Fibroblast of pulmonary artery (primary cell): ENCODE results near the gene PSMA1.
A peak's percentile ranks its signal among the peaks of the same experiment; 100 is the strongest.

ENCODE experiments used
- DNase-seq: peaks from one replicate; pipeline ENCODE4 v3.0.0-alpha.2; 2010; ENCODE audit warnings: low read depth
- H3K4me3 ChIP-seq: replicated peaks from 2 replicates; pipeline ENCODE4 v1.5.1; 2011; ENCODE audit warnings: low read depth, mild to moderate bottlenecking, control low read depth, low read length, moderate library complexity
- CTCF ChIP-seq: IDR thresholded peaks from 2 replicates; pipeline ENCODE4 v1.5.1; 2011; ENCODE audit warnings: mild to moderate bottlenecking, control low read depth, low read length, inconsistent platforms; ENCODE audit errors: missing control alignments

Gene PSMA1

GRCh38 chr11:14519597-14519916 is 629 bp downstream of the PSMA1 start:
- DNase-seq, result no peak
- no peak for TF ChIP-seq CTCF
- peak overlapping the region; percentile 99 for H3K4me3 ChIP-seq

GRCh38 chr11:14518820-14519219 is 1.4 kb downstream of the PSMA1 start:
- H3K4me3 ChIP-seq, result peak overlapping the region; percentile 99
- no peak for TF ChIP-seq CTCF
- no peak for DNase-seq

GRCh38 chr11:14513800-14514199 is 6.4 kb downstream of the PSMA1 start:
- H3K4me3 ChIP-seq, result no peak overlapping the region
- DNase-seq, result no peak
- no peak for TF ChIP-seq CTCF

GRCh38 chr11:14506532-14506931 is 13.7 kb downstream of the PSMA1 start:
- DNase-seq, result peak; percentile 11
- TF ChIP-seq CTCF, result no peak

GRCh38 chr11:14503023-14503422 is 17.2 kb downstream of the PSMA1 start:
- H3K4me3 ChIP-seq, result no peak overlapping the region
- no peak for TF ChIP-seq CTCF
- DNase-seq, result peak; percentile 3

More at GRCh38 chr11:14506532-14506931, 13.7 kb downstream of the PSMA1 start:
- H3K4me3 ChIP-seq, result no peak overlapping the region

GRCh38 chr11:14502039-14502438 is 18.1 kb downstream of the PSMA1 start:
- no peak overlapping the region for H3K4me3 ChIP-seq
- DNase-seq, result no peak
- TF ChIP-seq CTCF, result no peak

- no peak for TF ChIP-seq CTCF
- peak; percentile 61 for DNase-seq
- peak overlapping the region; percentile 93 for H3K4me3 ChIP-seq
Observed at GRCh38 chr11:14500181-14500651, 20.0 kb downstream of the PSMA1 start.
